A673 (cell line): ENCODE measurements around the gene NACAD. TPM values are rescaled to one million over a fixed set of nuclear protein-coding genes. Genes with fewer than 3 reads are reported as not detected.
"Not testable (repeated sequence)": the region's sequence is repeated elsewhere in the genome, so short reads cannot be mapped to it uniquely, and the experiment has no call there.

Source experiments
- BruUV-seq: library from RNA; stranded (reverse); fragments of 400-500 nt; replicated peaks from 2 replicates; lab custom pipeline; 2021; lab: Mats Ljungman, UMichigan
- CTCF ChIA-PET: fragments of 300-600 bp; sonication (Branson Sonifier 250); formaldehyde crosslinking; loops from one replicate; lab custom pipeline; 2022; ENCODE audit warnings: antibody characterized with exemption; lab: Charles Lee
- POLR2A ChIA-PET: fragments of 300-600 bp; sonication (Branson Sonifier 250); formaldehyde crosslinking; loops from one replicate; lab custom pipeline; 2022; ENCODE audit warnings: antibody characterized with exemption; ENCODE audit not compliant: low non-redundant PET; lab: Charles Lee
- DNase-seq: peaks from one replicate; pipeline ENCODE4 v3.0.0-alpha.2; 2015; ENCODE audit warnings: low spot score
- H3K27ac ChIP-seq: fragments of 200-600 bp; sonication (generic); 2 replicates; pipeline ENCODE4 v1.5.1; 2016; ENCODE audit warnings: mixed run types, low read depth, mild to moderate bottlenecking, mixed read lengths, antibody characterized with exemption, low read length; ENCODE audit not compliant: poor library complexity, severe bottlenecking
- H3K27me3 ChIP-seq: fragments of 200-600 bp; sonication (generic); replicated peaks from 2 replicates; pipeline ENCODE4 v1.6.1; 2017; ENCODE audit warnings: mixed run types, low read depth, mild to moderate bottlenecking, mixed read lengths, antibody characterized with exemption, low read length; ENCODE audit not compliant: insufficient read depth, poor library complexity
- H3K36me3 ChIP-seq: fragments of 200-600 bp; sonication (generic); 2 replicates; pipeline ENCODE4 v1.6.1; 2016; ENCODE audit warnings: mixed run types, mild to moderate bottlenecking, mixed read lengths, antibody characterized with exemption, low read length; ENCODE audit not compliant: insufficient read depth, poor library complexity, severe bottlenecking
- H3K4me1 ChIP-seq: fragments of 200-600 bp; sonication (generic); 2 replicates; pipeline ENCODE4 v1.6.1; 2017; ENCODE audit warnings: mixed run types, mild to moderate bottlenecking, mixed read lengths, antibody characterized with exemption, low read length; ENCODE audit not compliant: insufficient read depth, poor library complexity, severe bottlenecking
- H3K4me3 ChIP-seq: fragments of 200-600 bp; sonication (generic); 2 replicates; pipeline ENCODE4 v1.5.1; 2016; ENCODE audit warnings: low read depth, mixed run types, mild to moderate bottlenecking, mixed read lengths, low read length; ENCODE audit not compliant: poor library complexity, severe bottlenecking
- H3K9me3 ChIP-seq: fragments of 200-600 bp; sonication (generic); 2 replicates; pipeline ENCODE4 v1.6.1; 2016; ENCODE audit warnings: mixed run types, low read depth, mild to moderate bottlenecking, mixed read lengths, antibody characterized with exemption, low read length; ENCODE audit not compliant: poor library complexity, severe bottlenecking
- CTCF ChIP-seq: fragments of 300-800, 200-600 bp; sonication (generic); conservative IDR thresholded peaks from 2 replicates; pipeline ENCODE4 v1.5.1; 2017; ENCODE audit warnings: low read depth, mild to moderate bottlenecking, antibody characterized with exemption, low read length, moderate library complexity, mixed read lengths
- EZH2 ChIP-seq: fragments of 200-600 bp; sonication (generic); IDR thresholded peaks from 2 replicates; pipeline ENCODE4 v1.6.1; 2017; ENCODE audit warnings: borderline replicate concordance, low read depth, mild to moderate bottlenecking, mixed read lengths, antibody characterized with exemption, low read length; ENCODE audit not compliant: poor library complexity, severe bottlenecking
- intact Hi-C: fragments of 100-400 bp; cut with micrococcal nuclease; formaldehyde crosslinking; loops from one replicate; pipeline ENCODE4 v1.10.0; 2022; ENCODE audit not compliant: unreplicated experiment
- total RNA-seq: library from RNA; stranded (reverse); gene quantifications from 2 replicates; pipeline ENCODE4 v1.2.3, GENCODE V29; 2021

NACAD gene
- total RNA-seq, 1 experiment from 2014 or later: 1.1 TPM

GRCh38 chr7:45036317-45036716, 52.5 kb downstream of the NACAD start:
- DNase-seq: no peak
- no peaks in the 10 kb centered on the region for H3K27me3 ChIP-seq
- no peaks in the 10 kb centered on the region for H3K9me3 ChIP-seq
- H3K4me1 ChIP-seq: no peaks in the 10 kb centered on the region
- peaks cover 8% of the 10 kb centered on the region for H3K36me3 ChIP-seq
- BruUV-seq: no TSS peak
- TF ChIP-seq CTCF (no peak), EZH2 (no peak)
- CTCF ChIA-PET: no interaction called here
- no peak overlapping the region for H3K27ac ChIP-seq
- POLR2A ChIA-PET: no interaction called here
- no peak overlapping the region for H3K4me3 ChIP-seq
- intact Hi-C loops: no loop called here

GRCh38 chr7:45035893-45036292, 52.9 kb downstream of the NACAD start:
- no peaks in the 10 kb centered on the region for H3K27me3 ChIP-seq
- intact Hi-C loops: no loop called here
- no peaks in the 10 kb centered on the region for H3K9me3 ChIP-seq
- no peak overlapping the region for H3K4me3 ChIP-seq
- TF ChIP-seq EZH2 (no peak), CTCF (no peak)
- no TSS peak for BruUV-seq
- CTCF ChIA-PET: no interaction called here
- H3K36me3 ChIP-seq: peaks cover 8% of the 10 kb centered on the region
- POLR2A ChIA-PET: no interaction called here
- no peak overlapping the region for H3K27ac ChIP-seq
- DNase-seq: no peak
- no peaks in the 10 kb centered on the region for H3K4me1 ChIP-seq

GRCh38 chr7:45035371-45035770, 53.4 kb downstream of the NACAD start:
- Histone ChIP-seq H3K9me3 (no peaks in the 10 kb centered on the region), H3K4me1 (no peaks in the 10 kb centered on the region), H3K27ac (no peak overlapping the region), H3K36me3 (peaks cover 8% of the 10 kb centered on the region), H3K4me3 (no peak overlapping the region), H3K27me3 (no peaks in the 10 kb centered on the region)
- ChIA-PET CTCF (no interaction called here), POLR2A (no interaction called here)
- intact Hi-C loops: no loop called here
- DNase-seq: no peak
- TF ChIP-seq EZH2 (no peak), CTCF (no peak)
- BruUV-seq: no TSS peak

GRCh38 chr7:45034710-45035109, 54.1 kb downstream of the NACAD start:
- POLR2A ChIA-PET: not testable (repeated sequence)

More at GRCh38 chr7:45034710-45035109, 54.1 kb downstream of the NACAD start:
- H3K27ac ChIP-seq, BruUV-seq, H3K4me3 ChIP-seq, intact Hi-C loops, H3K9me3 ChIP-seq, H3K36me3 ChIP-seq, H3K27me3 ChIP-seq, CTCF ChIA-PET, DNase-seq, H3K4me1 ChIP-seq: not testable (repeated sequence)
